Upper lobe of right lung (tissue), 1 donor: ENCODE data around the gene GPC5. TPM values are rescaled to one million over a fixed set of nuclear protein-coding genes. Genes with fewer than 3 reads are reported as not detected.
"Not testable (repeated sequence)": the region's sequence is repeated elsewhere in the genome, so short reads cannot be mapped to it uniquely, and the experiment has no call there.

Source experiments
- ATAC-seq: fragments of 200-7000 bp; cut with Tn5 transposase; one replicate; pipeline ENCODE4 v1.9.1; 2020; ENCODE audit warnings: mild to moderate bottlenecking, moderate library complexity
- DNase-seq: peaks from one replicate; pipeline ENCODE4 v3.0.0-alpha.2; 2020
- H3K27ac ChIP-seq: fragments of 200-600 bp; one replicate; pipeline ENCODE4 v1.8.0; 2022
- H3K27me3 ChIP-seq: fragments of 200-600 bp; one replicate; pipeline ENCODE4 v1.8.0; 2022; ENCODE audit warnings: mild to moderate bottlenecking
- H3K36me3 ChIP-seq: fragments of 200-600 bp; one replicate; pipeline ENCODE4 v1.8.0; 2022
- H3K4me1 ChIP-seq: fragments of 200-600 bp; one replicate; pipeline ENCODE4 v1.8.0; 2022
- H3K4me3 ChIP-seq: fragments of 200-600 bp; one replicate; pipeline ENCODE4 v1.8.0; 2022; ENCODE audit warnings: mild to moderate bottlenecking
- H3K9me3 ChIP-seq: fragments of 200-600 bp; one replicate; pipeline ENCODE4 v1.8.0; 2022
- CTCF ChIP-seq: fragments of 200-600 bp; IDR thresholded peaks from one replicate; pipeline ENCODE4 v1.8.0; 2022; ENCODE audit warnings: antibody characterized with exemption
- intact Hi-C: fragments of 100-400 bp; cut with DNase I; formaldehyde crosslinking; loops from one replicate; pipeline ENCODE4 v1.11.0; 2022
- total RNA-seq: library from RNA; stranded (reverse); fragmentation: NEBNext Ultra II Directional; extraction: Animal tissue kit (Norgen Biotek cat#: 25700); gene quantifications from one replicate; pipeline ENCODE4 v1.2.1, GENCODE V29; 2021
- donor health status: DM: no; HTN: yes; CAD: no; lungs with severe emphysema.

GPC5 gene
- total RNA-seq, 1 donor from 2014 or later = 8.1 TPM

- DNase-seq (no peak), ATAC-seq (no peak)
- intact Hi-C loops = no loop called here
- Histone ChIP-seq H3K27me3 (no peaks in the 10 kb centered on the region), H3K9me3 (peaks cover 3% of the 10 kb centered on the region), H3K4me3 (no peak overlapping the region), H3K4me1 (no peaks in the 10 kb centered on the region), H3K27ac (no peak overlapping the region), H3K36me3 (no peaks in the 10 kb centered on the region)
- TF ChIP-seq CTCF = no peak
These were observed 1114.4 kb downstream of the GPC5 start for GRCh38 chr13:92512852-92513251.

- TF ChIP-seq CTCF = no peak
- intact Hi-C loops = no loop called here
- H3K27me3 ChIP-seq = no peaks in the 10 kb centered on the region
- ATAC-seq (no peak), DNase-seq (no peak)
- peaks cover 3% of the 10 kb centered on the region for H3K9me3 ChIP-seq
- H3K4me3 ChIP-seq = no peak overlapping the region
- H3K27ac ChIP-seq = no peak overlapping the region
- H3K36me3 ChIP-seq = no peaks in the 10 kb centered on the region
- no peaks in the 10 kb centered on the region for H3K4me1 ChIP-seq
These were observed 1115.3 kb downstream of the GPC5 start for GRCh38 chr13:92513672-92514071.

GRCh38 chr13:92514420-92515125 lies 1116.2 kb downstream of the GPC5 start:
- H3K27me3 ChIP-seq = no peaks in the 10 kb centered on the region
- no peak for TF ChIP-seq CTCF
- ATAC-seq = no peak
- intact Hi-C loops = no loop called here
- H3K9me3 ChIP-seq = peaks cover 3% of the 10 kb centered on the region
- no peaks in the 10 kb centered on the region for H3K36me3 ChIP-seq
- no peak for DNase-seq
- H3K4me3 ChIP-seq = no peak overlapping the region
- H3K27ac ChIP-seq = no peak overlapping the region
- no peaks in the 10 kb centered on the region for H3K4me1 ChIP-seq

- H3K27ac ChIP-seq, H3K9me3 ChIP-seq, H3K4me1 ChIP-seq, ATAC-seq, DNase-seq, H3K27me3 ChIP-seq, intact Hi-C loops, H3K4me3 ChIP-seq, H3K36me3 ChIP-seq: not testable (repeated sequence)
These were observed 1118.5 kb downstream of the GPC5 start for GRCh38 chr13:92516878-92517277.

- H3K27ac ChIP-seq, H3K36me3 ChIP-seq, DNase-seq, H3K27me3 ChIP-seq, intact Hi-C loops, ATAC-seq, H3K4me1 ChIP-seq, H3K9me3 ChIP-seq, H3K4me3 ChIP-seq: not testable (repeated sequence)
These were observed 1120.2 kb downstream of the GPC5 start for GRCh38 chr13:92518622-92519021.

- Histone ChIP-seq H3K9me3 (no peaks in the 10 kb centered on the region), H3K4me1 (no peaks in the 10 kb centered on the region), H3K27ac (no peak overlapping the region), H3K4me3 (no peak overlapping the region), H3K27me3 (no peaks in the 10 kb centered on the region), H3K36me3 (no peaks in the 10 kb centered on the region)
- no peak for TF ChIP-seq CTCF
- intact Hi-C loops = no loop called here
- ATAC-seq = no peak
- no peak for DNase-seq
These were observed 1131.9 kb downstream of the GPC5 start for GRCh38 chr13:92530364-92530763.
